ENCODE measurements around the gene TGFB3.

The TGFB3 gene

GRCh38 chr14:75960231-75960630 is 21.6 kb downstream of the TGFB3 start:
- ChIA-PET POLR2A (no interaction called here), CTCF (interaction anchor here (0.7 to 1.0 kb wide), 2 partner anchors 19 to 54 kb away, joined by 3 to 6 read pairs; no protein-coding TSS in a partner anchor)
- TF ChIP-seq, protein P1, sequence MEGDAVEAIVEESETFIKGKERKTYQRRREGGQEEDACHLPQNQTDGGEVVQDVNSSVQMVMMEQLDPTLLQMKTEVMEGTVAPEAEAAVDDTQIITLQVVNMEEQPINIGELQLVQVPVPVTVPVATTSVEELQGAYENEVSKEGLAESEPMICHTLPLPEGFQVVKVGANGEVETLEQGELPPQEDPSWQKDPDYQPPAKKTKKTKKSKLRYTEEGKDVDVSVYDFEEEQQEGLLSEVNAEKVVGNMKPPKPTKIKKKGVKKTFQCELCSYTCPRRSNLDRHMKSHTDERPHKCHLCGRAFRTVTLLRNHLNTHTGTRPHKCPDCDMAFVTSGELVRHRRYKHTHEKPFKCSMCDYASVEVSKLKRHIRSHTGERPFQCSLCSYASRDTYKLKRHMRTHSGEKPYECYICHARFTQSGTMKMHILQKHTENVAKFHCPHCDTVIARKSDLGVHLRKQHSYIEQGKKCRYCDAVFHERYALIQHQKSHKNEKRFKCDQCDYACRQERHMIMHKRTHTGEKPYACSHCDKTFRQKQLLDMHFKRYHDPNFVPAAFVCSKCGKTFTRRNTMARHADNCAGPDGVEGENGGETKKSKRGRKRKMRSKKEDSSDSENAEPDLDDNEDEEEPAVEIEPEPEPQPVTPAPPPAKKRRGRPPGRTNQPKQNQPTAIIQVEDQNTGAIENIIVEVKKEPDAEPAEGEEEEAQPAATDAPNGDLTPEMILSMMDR (IDR thresholded peaks at IDR 0.05; ENCODE audit: insufficient read depth, low read length, missing control alignments): no peak
- DNase-seq (ENCODE audit: low read depth, low spot score): no peak
- H3K4me3 ChIP-seq (ENCODE audit: low read depth, low read length): no peak overlapping the region

DNA sequence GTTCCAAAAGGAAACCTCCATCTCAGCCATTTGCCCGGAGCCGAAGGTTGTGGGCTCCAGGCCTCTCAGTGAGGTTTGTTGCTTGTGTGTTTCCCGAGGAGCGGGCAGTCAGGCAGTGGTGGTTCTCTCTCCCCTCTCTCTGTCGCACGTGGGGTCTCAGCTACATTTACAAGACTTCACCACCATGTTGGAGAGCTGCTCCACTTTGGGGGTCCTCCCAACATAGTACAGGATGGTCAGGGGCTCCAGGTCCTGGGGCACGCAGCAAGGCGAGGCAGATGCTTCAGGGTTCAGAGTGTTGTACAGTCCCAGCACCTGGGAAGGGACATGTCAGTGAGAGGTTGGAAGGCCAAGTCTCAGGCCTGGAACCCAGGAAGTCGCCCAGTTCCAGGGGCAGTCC is 22.8 kb downstream of the TGFB3 start:
- TF ChIP-seq, protein P1 (IDR thresholded peaks at IDR 0.05; ENCODE audit: insufficient read depth, low read length, missing control alignments): no peak
- DNase-seq (ENCODE audit: low read depth, low spot score): no peak
- no peak overlapping the region for H3K4me3 ChIP-seq (ENCODE audit: low read depth, low read length)
- POLR2A ChIA-PET: no interaction called here
- CTCF ChIA-PET: no interaction called here

DNA sequence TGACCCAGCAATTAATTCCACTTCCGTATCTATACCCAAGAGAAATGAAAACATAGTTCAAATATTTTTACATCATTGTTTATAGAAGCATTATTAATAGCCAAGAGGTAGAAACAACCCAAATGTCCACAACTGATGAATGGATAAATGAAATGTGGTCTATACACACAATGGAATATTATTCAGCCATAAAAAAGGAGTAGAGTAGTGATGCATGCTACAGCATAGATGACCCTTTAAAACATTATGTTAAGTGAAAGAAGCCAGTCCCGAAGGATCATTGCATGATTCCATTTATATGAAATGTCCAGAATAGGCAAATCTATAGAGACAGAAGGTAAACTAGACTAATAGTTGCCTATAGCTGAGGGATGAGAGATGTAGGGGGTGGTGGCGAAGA is 29.3 kb downstream of the TGFB3 start:
- no peak overlapping the region for H3K4me3 ChIP-seq (ENCODE audit: low read depth, low read length)
- no peak for DNase-seq (ENCODE audit: low read depth, low spot score)
- ChIA-PET POLR2A (no interaction called here), CTCF (interaction anchor here (0.9 to 1.0 kb wide), 3 partner anchors 29 to 47 kb away, joined by 3 to 4 read pairs (median 3); no protein-coding TSS in a partner anchor)
- TF ChIP-seq, protein P1 (IDR thresholded peaks at IDR 0.05; ENCODE audit: insufficient read depth, low read length, missing control alignments): no peak

DNA sequence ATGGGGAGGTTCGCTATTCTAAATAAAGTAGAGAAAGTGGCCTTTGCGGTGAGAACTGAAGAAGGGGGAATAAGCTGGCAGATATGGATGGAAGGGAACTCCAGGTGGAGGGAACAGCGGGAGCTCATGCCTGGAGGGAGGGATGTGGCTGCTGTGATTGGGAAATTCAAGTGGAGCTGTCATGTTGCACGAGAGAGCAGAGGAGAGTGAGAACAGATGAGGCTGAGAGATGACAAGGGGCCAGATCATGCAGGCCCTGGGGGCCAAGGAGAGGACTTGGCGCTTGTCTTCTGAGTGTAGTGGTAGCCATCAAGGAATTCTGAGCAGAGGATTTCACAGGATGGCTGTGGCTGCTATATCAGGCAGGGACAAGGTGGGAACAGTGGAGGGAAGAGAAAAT is 35.0 kb downstream of the TGFB3 start:
- TF ChIP-seq, protein P1 (IDR thresholded peaks at IDR 0.05; ENCODE audit: insufficient read depth, low read length, missing control alignments): no peak
- ChIA-PET POLR2A (no interaction called here), CTCF (interaction anchor here (0.8 to 5.8 kb wide), 3 partner anchors 30 to 235 kb away, joined by 3 to 32 read pairs (median 4); no protein-coding TSS in a partner anchor)
- H3K4me3 ChIP-seq (ENCODE audit: low read depth, low read length): no peak overlapping the region
- no peak for DNase-seq (ENCODE audit: low read depth, low spot score)

DNA sequence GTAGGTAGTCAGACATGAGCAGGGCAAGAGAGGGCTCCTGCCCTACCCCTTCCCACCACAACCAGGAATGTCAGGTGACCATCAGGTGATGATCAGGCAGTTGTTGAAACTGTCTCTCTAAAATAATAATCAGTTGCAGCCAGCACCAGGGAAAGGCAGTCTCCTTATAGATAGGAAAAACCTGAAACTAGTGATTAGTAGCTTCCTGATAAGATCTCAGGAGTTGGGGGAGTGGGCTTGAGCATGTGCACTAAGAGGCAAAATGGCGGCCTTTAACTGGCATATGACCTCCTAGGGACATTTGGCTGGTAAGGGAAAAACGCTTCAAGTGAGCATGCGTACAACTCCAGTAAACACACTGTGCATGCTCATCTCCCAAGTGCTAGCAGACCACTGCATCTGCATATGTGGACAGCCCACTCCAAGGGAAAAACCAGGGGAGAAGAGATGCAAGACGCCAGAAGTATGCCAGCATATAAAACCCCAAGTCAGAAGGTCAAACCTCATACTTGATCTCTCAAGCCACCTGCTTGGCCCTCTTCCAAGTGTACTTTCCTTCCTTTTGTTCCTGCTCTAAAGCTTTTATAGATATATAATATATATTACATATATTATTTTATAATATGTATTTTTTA is 37.1 kb downstream of the TGFB3 start:
- H3K4me3 ChIP-seq (ENCODE audit: low read depth, low read length): no peak overlapping the region
- ChIA-PET CTCF (interaction anchor here (5.8 kb wide), 1 partner anchor 38 kb away, joined by 32 read pairs; no protein-coding TSS in a partner anchor), POLR2A (no interaction called here)

GRCh38 chr14:75941030-75941429 is 40.8 kb downstream of the TGFB3 start:
- ChIA-PET CTCF (interaction anchor here (1.9 kb wide), 1 partner anchor 232 kb away, joined by 5 read pairs; no protein-coding TSS in a partner anchor), POLR2A (no interaction called here)
- no peak for DNase-seq (ENCODE audit: low read depth, low spot score)
- TF ChIP-seq, protein P1 (IDR thresholded peaks at IDR 0.05; ENCODE audit: insufficient read depth, low read length, missing control alignments): no peak
- no peak overlapping the region for H3K4me3 ChIP-seq (ENCODE audit: low read depth, low read length)

More for the DNA sequence above, 37.1 kb downstream of the TGFB3 start:
- no peak for DNase-seq (ENCODE audit: low read depth, low spot score)
- TF ChIP-seq, protein P1 (IDR thresholded peaks at IDR 0.05; ENCODE audit: insufficient read depth, low read length, missing control alignments): no peak

All from AG04449 (cell line).